ENCODE measurements around the gene KIRREL3.

DNA sequence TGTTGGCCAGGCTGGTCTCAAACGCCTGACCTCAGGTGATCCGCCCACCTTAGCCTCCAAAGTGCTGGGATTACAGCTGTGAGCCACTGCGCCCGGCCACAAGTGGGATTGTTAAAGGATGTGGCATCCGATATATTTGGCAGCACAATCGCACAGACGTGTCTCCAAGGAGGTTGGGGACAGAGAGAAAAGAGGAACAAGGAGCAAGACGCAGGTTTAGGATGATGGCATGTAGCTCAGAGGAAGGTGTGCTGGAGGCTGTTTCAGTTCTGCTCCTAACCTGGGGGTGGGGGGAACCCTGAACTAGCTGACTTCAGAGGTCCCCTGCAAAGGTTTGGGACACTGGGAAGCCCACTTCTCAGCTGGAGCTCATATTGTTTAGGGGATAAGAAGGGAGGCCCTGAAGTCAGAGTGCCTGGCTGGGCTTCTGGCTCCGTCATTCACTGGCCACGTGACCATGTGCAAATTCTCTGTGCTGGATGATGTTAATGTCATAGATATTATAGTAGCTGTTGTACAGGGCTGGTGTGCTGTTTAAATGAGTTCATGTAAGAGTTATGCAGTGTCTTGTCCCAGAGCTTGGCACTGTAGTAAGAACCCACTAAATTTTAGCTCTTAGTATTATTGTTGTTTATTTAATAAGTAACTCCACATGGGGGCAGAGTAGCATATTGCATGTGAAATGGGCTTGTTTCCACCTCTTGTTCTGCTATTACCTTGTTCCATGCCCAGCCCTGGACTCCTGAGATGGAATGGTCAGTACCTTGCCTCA lies 515.4 kb downstream of the KIRREL3 start:
- TF ChIP-seq, protein P1, sequence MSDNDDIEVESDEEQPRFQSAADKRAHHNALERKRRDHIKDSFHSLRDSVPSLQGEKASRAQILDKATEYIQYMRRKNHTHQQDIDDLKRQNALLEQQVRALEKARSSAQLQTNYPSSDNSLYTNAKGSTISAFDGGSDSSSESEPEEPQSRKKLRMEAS (IDR thresholded peaks at IDR 0.05): no peak
- TF ChIP-seq, protein P2, sequence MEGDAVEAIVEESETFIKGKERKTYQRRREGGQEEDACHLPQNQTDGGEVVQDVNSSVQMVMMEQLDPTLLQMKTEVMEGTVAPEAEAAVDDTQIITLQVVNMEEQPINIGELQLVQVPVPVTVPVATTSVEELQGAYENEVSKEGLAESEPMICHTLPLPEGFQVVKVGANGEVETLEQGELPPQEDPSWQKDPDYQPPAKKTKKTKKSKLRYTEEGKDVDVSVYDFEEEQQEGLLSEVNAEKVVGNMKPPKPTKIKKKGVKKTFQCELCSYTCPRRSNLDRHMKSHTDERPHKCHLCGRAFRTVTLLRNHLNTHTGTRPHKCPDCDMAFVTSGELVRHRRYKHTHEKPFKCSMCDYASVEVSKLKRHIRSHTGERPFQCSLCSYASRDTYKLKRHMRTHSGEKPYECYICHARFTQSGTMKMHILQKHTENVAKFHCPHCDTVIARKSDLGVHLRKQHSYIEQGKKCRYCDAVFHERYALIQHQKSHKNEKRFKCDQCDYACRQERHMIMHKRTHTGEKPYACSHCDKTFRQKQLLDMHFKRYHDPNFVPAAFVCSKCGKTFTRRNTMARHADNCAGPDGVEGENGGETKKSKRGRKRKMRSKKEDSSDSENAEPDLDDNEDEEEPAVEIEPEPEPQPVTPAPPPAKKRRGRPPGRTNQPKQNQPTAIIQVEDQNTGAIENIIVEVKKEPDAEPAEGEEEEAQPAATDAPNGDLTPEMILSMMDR (IDR thresholded peaks at IDR 0.05): 0 out of 3 replicates have a peak, but pooled peaks have one; percentile 6
- TF ChIP-seq, protein P3, sequence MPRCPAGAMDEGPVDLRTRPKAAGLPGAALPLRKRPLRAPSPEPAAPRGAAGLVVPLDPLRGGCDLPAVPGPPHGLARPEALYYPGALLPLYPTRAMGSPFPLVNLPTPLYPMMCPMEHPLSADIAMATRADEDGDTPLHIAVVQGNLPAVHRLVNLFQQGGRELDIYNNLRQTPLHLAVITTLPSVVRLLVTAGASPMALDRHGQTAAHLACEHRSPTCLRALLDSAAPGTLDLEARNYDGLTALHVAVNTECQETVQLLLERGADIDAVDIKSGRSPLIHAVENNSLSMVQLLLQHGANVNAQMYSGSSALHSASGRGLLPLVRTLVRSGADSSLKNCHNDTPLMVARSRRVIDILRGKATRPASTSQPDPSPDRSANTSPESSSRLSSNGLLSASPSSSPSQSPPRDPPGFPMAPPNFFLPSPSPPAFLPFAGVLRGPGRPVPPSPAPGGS (IDR thresholded peaks at IDR 0.05): no peak
- no peak for TF ChIP-seq ZFP36 (IDR thresholded peaks at IDR 0.05; ENCODE audit: borderline replicate concordance, partially characterized antibody)
- no peak for TF ChIP-seq KDM1A (IDR thresholded peaks at IDR 0.05; ENCODE audit: low read depth)
- no peak for TF ChIP-seq POLR2A (IDR thresholded peaks at IDR 0.05; ENCODE audit: low read length)
- no peak for TF ChIP-seq EHF (CRISPR knock-in tag; IDR thresholded peaks at IDR 0.05)
- TF ChIP-seq, protein P4, sequence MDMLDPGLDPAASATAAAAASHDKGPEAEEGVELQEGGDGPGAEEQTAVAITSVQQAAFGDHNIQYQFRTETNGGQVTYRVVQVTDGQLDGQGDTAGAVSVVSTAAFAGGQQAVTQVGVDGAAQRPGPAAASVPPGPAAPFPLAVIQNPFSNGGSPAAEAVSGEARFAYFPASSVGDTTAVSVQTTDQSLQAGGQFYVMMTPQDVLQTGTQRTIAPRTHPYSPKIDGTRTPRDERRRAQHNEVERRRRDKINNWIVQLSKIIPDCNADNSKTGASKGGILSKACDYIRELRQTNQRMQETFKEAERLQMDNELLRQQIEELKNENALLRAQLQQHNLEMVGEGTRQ (IDR thresholded peaks at IDR 0.05): no peak
- no peak for TF ChIP-seq ZSCAN20 (CRISPR knock-in tag; IDR thresholded peaks at IDR 0.05)
- TF ChIP-seq, protein P5, sequence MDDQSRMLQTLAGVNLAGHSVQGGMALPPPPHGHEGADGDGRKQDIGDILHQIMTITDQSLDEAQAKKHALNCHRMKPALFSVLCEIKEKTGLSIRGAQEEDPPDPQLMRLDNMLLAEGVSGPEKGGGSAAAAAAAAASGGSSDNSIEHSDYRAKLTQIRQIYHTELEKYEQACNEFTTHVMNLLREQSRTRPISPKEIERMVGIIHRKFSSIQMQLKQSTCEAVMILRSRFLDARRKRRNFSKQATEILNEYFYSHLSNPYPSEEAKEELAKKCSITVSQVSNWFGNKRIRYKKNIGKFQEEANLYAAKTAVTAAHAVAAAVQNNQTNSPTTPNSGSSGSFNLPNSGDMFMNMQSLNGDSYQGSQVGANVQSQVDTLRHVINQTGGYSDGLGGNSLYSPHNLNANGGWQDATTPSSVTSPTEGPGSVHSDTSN (IDR thresholded peaks at IDR 0.05): no peak

Data from A549 (cell line).